Jurkat, Clone E6-1 (cell line): ENCODE measurements around the gene DBN1.
"Not testable (repeated sequence)": the region's sequence is repeated elsewhere in the genome, so short reads cannot be mapped to it uniquely, and the experiment has no call there.

Experiments used
- DNase-seq: peaks from one replicate; pipeline ENCODE4 v3.0.0-alpha.2; 2011; ENCODE audit warnings: low read depth, low spot score
- H3K4me3 ChIP-seq: 2 replicates; pipeline ENCODE4 v1.5.1; 2011; ENCODE audit warnings: mild to moderate bottlenecking, low read length, control low read depth, moderate library complexity

The DBN1 gene

GRCh38 chr5:177425801-177426565 lies 47.5 kb downstream of the DBN1 start:
- peak; percentile 100 for DNase-seq
- peak overlapping the region; percentile 69 for H3K4me3 ChIP-seq

GRCh38 chr5:177425196-177425800 lies 48.1 kb downstream of the DBN1 start:
- peak overlapping the region; percentile 69 for H3K4me3 ChIP-seq
- DNase-seq = no peak

- no peak for DNase-seq
- no peak overlapping the region for H3K4me3 ChIP-seq
Observed at GRCh38 chr5:177423671-177424070, 49.8 kb downstream of the DBN1 start.

- DNase-seq = no peak
- no peak overlapping the region for H3K4me3 ChIP-seq
Observed at GRCh38 chr5:177421062-177421798, 52.2 kb downstream of the DBN1 start.

- H3K4me3 ChIP-seq, DNase-seq: not testable (repeated sequence)
Observed at GRCh38 chr5:177420472-177420871, 53.0 kb downstream of the DBN1 start.

GRCh38 chr5:177419046-177419445 lies 54.4 kb downstream of the DBN1 start:
- no peak for DNase-seq
- H3K4me3 ChIP-seq = no peak overlapping the region

- not testable (repeated sequence) for H3K4me3 ChIP-seq, DNase-seq
Observed at GRCh38 chr5:177417081-177417480, 56.4 kb downstream of the DBN1 start.

- no peak overlapping the region for H3K4me3 ChIP-seq
- DNase-seq = no peak
Observed at GRCh38 chr5:177414481-177414880, 59.0 kb downstream of the DBN1 start.

GRCh38 chr5:177412603-177413233 lies 60.7 kb downstream of the DBN1 start:
- H3K4me3 ChIP-seq = no peak overlapping the region
- no peak for DNase-seq

GRCh38 chr5:177410575-177410974 lies 62.9 kb downstream of the DBN1 start:
- H3K4me3 ChIP-seq = no peak overlapping the region
- DNase-seq = no peak

- no peak within 1 kb of the TSS for H3K4me3 ChIP-seq
- DNase-seq = no peak
Observed at GRCh38 chr5:177409043-177409801, 64.2 kb downstream of the DBN1 start, which contains the start of gene F12. F12 (minus strand) TSS chr5:177409564; CDS start chr5:177409527, 37 bp downstream.
